ENCODE measurements around the gene BEST2.

BEST2 gene

DNA sequence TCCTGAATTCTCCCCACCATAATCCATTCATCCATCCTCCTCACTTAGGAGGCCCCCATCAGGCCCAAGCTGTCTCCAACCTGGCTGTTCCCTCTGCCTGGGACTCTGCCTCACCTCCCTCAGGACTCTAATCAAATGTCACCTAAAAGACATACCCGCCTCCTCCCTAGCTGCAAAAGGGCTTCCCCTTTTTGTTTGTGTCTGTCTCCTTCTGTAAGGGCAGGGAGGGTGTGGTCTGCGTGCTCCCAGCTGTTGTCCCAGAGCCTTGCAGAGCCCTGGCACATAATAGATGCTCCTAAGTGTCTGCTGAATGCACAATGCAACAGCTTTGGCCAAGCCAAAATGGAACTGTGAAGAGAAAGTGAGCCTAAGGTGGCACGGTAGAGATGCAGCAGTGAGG lies 21.5 kb upstream of the BEST2 start:
- Histone ChIP-seq H3K79me2 (ENCODE audit: low read length) (peaks cover 58% of the 10 kb centered on the region), H3K36me3 (replicated peaks; ENCODE audit: low read depth, low read length) (peaks cover 42% of the 10 kb centered on the region)
- no peak for TF ChIP-seq EZH2phosphoT487 (IDR thresholded peaks at IDR 0.05; ENCODE audit: low read depth)
- TF ChIP-seq, protein P1, sequence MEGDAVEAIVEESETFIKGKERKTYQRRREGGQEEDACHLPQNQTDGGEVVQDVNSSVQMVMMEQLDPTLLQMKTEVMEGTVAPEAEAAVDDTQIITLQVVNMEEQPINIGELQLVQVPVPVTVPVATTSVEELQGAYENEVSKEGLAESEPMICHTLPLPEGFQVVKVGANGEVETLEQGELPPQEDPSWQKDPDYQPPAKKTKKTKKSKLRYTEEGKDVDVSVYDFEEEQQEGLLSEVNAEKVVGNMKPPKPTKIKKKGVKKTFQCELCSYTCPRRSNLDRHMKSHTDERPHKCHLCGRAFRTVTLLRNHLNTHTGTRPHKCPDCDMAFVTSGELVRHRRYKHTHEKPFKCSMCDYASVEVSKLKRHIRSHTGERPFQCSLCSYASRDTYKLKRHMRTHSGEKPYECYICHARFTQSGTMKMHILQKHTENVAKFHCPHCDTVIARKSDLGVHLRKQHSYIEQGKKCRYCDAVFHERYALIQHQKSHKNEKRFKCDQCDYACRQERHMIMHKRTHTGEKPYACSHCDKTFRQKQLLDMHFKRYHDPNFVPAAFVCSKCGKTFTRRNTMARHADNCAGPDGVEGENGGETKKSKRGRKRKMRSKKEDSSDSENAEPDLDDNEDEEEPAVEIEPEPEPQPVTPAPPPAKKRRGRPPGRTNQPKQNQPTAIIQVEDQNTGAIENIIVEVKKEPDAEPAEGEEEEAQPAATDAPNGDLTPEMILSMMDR (IDR thresholded peaks at IDR 0.05; ENCODE audit: low read depth, low read length), result no peak

DNA sequence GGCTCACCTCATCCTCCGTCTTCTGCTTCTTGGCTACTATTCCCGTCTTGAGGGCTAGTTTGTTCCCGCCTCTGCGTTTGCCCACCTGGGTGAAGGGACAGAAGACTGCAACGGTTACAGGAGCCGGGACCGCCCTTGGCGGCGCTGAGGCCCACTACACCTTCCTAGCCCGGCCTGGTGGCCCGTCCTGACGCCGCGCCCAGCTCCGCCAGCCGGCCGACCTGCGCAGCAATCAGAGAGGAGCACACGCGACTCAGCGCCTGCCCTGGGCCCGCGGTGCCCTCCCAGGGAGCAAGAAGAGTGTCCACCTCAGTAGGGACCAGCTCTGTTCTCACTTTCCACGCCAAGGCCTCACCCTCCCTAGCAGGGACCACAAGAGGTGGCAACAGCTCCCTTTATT lies 20.3 kb upstream of the BEST2 start:
- H3K27ac ChIP-seq (ENCODE audit: low read length), result no peak overlapping the region
- no peak overlapping the region for H3K9ac ChIP-seq (ENCODE audit: low read length)
- no peak overlapping the region for H2AFZ ChIP-seq (ENCODE audit: low read depth, low read length)
- no peaks in the 10 kb centered on the region for H3K9me3 ChIP-seq (ENCODE audit: insufficient read depth, low read length)
- H3K36me3 ChIP-seq (replicated peaks; ENCODE audit: low read depth, low read length), result peaks cover 42% of the 10 kb centered on the region
- H3K4me3 ChIP-seq (ENCODE audit: low read length), result no peak overlapping the region
- H3K4me1 ChIP-seq (ENCODE audit: low read length), result peaks cover 22% of the 10 kb centered on the region
- no peak for TF ChIP-seq EZH2phosphoT487 (IDR thresholded peaks at IDR 0.05; ENCODE audit: low read depth)
- TF ChIP-seq, protein P1 (IDR thresholded peaks at IDR 0.05; ENCODE audit: low read depth, low read length), result no peak
- H4K20me1 ChIP-seq (ENCODE audit: insufficient read depth, low read length), result peaks cover 37% of the 10 kb centered on the region
- H3K79me2 ChIP-seq (ENCODE audit: low read length), result peaks cover 62% of the 10 kb centered on the region
- H3K4me2 ChIP-seq (ENCODE audit: low read length), result no peak overlapping the region
- no peaks in the 10 kb centered on the region for H3K27me3 ChIP-seq (ENCODE audit: low read depth, low read length)

More for the DNA sequence above, 21.5 kb upstream of the BEST2 start:
- no peak overlapping the region for H3K27ac ChIP-seq (ENCODE audit: low read length)
- no peak overlapping the region for H3K4me3 ChIP-seq (ENCODE audit: low read length)
- H3K27me3 ChIP-seq (ENCODE audit: low read depth, low read length), result no peaks in the 10 kb centered on the region
- no peak overlapping the region for H2AFZ ChIP-seq (ENCODE audit: low read depth, low read length)
- H3K4me2 ChIP-seq (ENCODE audit: low read length), result no peak overlapping the region
- H3K4me1 ChIP-seq (ENCODE audit: low read length), result peaks cover 15% of the 10 kb centered on the region
- no peak overlapping the region for H3K9ac ChIP-seq (ENCODE audit: low read length)
- H3K9me3 ChIP-seq (ENCODE audit: insufficient read depth, low read length), result no peaks in the 10 kb centered on the region
- H4K20me1 ChIP-seq (ENCODE audit: insufficient read depth, low read length), result peaks cover 37% of the 10 kb centered on the region

DNA sequence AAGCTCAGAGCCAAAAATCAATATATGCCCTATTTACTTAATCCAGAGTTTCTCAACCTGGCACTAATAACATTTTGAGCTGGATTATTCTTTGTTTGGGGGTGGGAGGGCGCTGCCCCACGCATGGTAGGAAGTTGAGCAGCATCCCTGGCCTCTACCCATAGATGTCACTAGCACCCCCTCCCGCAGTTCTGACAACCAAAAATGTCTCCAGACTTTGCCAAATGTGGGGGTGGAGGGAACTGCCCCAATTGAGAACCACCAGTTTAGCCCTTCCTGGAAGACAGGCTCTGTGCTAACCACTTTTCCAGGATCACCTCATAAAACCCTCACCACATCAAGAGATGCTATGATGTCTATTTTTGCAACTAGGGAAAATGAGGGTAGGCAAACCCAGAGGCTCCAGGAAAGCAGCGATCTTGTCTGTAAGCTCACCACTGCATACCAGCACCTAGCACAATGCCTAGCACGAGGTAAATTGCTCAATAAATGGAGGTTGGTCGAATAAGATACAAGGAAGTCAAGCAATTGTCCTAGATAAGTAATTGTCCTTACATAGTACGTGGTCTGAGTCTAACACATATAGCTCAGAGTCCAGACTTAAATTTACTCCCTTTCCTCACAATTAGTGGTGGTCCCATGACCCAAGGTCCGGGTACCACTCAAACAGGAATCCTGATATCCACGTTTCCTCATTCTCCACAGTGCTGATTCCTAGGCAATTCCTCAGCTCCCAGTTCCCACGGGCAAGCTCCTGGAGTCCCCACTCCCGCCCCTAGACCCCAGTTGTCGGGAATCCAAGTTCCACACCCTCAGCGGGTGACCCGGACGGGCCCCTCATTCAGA lies 18.0 kb upstream of the BEST2 start:
- no peaks in the 10 kb centered on the region for H3K9me3 ChIP-seq (ENCODE audit: insufficient read depth, low read length)
- H2AFZ ChIP-seq (ENCODE audit: low read depth, low read length), result no peak overlapping the region
- H3K27me3 ChIP-seq (ENCODE audit: low read depth, low read length), result no peaks in the 10 kb centered on the region
- peak overlapping the region; percentile 91 for H3K4me2 ChIP-seq (ENCODE audit: low read length)
- peak overlapping the region; percentile 73 for H3K27ac ChIP-seq (ENCODE audit: low read length)
- H3K4me1 ChIP-seq (ENCODE audit: low read length), result peaks cover 33% of the 10 kb centered on the region
- peak overlapping the region; percentile 95 for H3K9ac ChIP-seq (ENCODE audit: low read length)
- H3K4me3 ChIP-seq (ENCODE audit: low read length), result peak overlapping the region; percentile 87
- no peak for TF ChIP-seq EZH2phosphoT487 (IDR thresholded peaks at IDR 0.05; ENCODE audit: low read depth)
- TF ChIP-seq, protein P1 (IDR thresholded peaks at IDR 0.05; ENCODE audit: low read depth, low read length), result peak; percentile 68
- peaks cover 33% of the 10 kb centered on the region for H3K36me3 ChIP-seq (replicated peaks; ENCODE audit: low read depth, low read length)
- H3K79me2 ChIP-seq (ENCODE audit: low read length), result peaks cover 74% of the 10 kb centered on the region
- peaks cover 37% of the 10 kb centered on the region for H4K20me1 ChIP-seq (ENCODE audit: insufficient read depth, low read length)

DNA sequence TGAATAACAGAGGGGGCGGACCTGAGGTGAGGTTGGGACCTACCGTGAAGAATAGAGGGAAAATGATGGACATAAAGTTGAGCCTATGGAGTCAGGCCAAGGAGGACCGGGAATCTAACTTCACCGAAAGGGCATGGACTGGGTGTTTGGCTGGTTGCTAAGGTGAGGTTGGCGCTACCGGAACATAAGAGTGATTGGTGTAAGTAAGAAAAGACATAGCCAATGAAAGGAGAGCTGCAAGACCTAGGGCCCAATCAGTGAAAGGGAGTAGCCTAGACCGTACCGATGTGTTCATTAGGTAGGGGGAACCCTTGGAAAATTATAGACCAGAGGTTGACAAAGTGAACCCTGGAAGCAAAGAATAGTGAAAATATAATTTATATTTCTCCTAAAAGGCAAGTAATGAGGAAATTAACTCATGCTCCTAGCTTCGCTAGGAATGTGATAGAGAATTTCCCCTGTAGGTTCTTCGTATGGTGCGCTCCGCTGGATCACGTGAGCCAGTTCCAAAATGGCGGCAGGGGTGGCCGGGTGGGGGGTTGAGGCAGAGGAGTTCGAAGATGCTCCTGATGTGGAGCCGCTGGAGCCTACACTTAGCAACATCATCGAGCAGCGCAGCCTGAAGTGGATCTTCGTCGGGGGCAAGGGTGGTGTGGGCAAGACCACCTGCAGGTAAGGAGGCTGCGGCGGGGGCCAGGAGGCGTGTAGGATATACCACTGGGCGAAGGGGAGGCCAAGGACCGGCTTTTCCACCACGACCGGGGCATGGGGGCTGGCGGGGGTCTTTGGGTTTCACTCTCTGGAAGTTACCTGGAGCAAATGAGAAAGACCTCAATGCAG lies 14.4 kb upstream of the BEST2 start, which contains the start of gene GET3:
Gene GET3 (plus strand): TSS at position 503 of the 840 bp plus-strand sequence. CDS start 9 bp downstream, at position 512.
- H3K4me2 ChIP-seq (ENCODE audit: low read length), result peak within 1 kb of the TSS; percentile 92
- peak within 1 kb of the TSS; percentile 61 for H3K27ac ChIP-seq (ENCODE audit: low read length)
- peak within 1 kb of the TSS; percentile 81 for H2AFZ ChIP-seq (ENCODE audit: low read depth, low read length)
- peak within 1 kb of the TSS; percentile 85 for H3K4me3 ChIP-seq (ENCODE audit: low read length)
- peaks cover 45% of the 10 kb centered on the region for H3K79me2 ChIP-seq (ENCODE audit: low read length)
- peak within 1 kb of the TSS; percentile 64 for H3K9ac ChIP-seq (ENCODE audit: low read length)
- no peaks in the 10 kb centered on the region for H3K9me3 ChIP-seq (ENCODE audit: insufficient read depth, low read length)
- H3K4me1 ChIP-seq (ENCODE audit: low read length), result peaks cover 31% of the 10 kb centered on the region
- TF ChIP-seq, protein P1 (IDR thresholded peaks at IDR 0.05; ENCODE audit: low read depth, low read length), result no peak
- no peak for TF ChIP-seq EZH2phosphoT487 (IDR thresholded peaks at IDR 0.05; ENCODE audit: low read depth)
- no peaks in the 10 kb centered on the region for H3K27me3 ChIP-seq (ENCODE audit: low read depth, low read length)
- H3K36me3 ChIP-seq (replicated peaks; ENCODE audit: low read depth, low read length), result peaks cover 11% of the 10 kb centered on the region
- H4K20me1 ChIP-seq (ENCODE audit: insufficient read depth, low read length), result peaks cover 16% of the 10 kb centered on the region

Measured in OCI-LY3 (cell line).